K562 (cell line): ENCODE results near the gene TRDN. TPM values are rescaled to one million over a fixed set of nuclear protein-coding genes. Genes with fewer than 3 reads are reported as not detected.
A peak's percentile ranks its signal among the peaks of the same experiment; 100 is the strongest.

ENCODE experiments used
- ATAC-seq: fragments of 200-7000 bp; cut with Tn5 transposase; 3 replicates; pipeline ENCODE4 v1.9.1; 2020; ENCODE audit warnings: moderate library complexity
- BruUV-seq: library from RNA; stranded (reverse); fragments of 400-500 nt; replicated peaks from 2 replicates; lab custom pipeline; 2021; lab: Mats Ljungman, UMichigan
- CTCF ChIA-PET: fragments of 300-600 bp; formaldehyde crosslinking; extraction: SDS; loops from one replicate; lab custom pipeline; 2021; ENCODE audit warnings: low intra/inter-chr PET ratio; lab: Yijun Ruan, JAX
- POLR2A ChIA-PET: fragments of 300-600, 350-650 bp; sonication (Branson Sonifier 250); formaldehyde crosslinking; extraction: SDS; loops from one replicate; lab custom pipeline; 2021; ENCODE audit warnings: antibody characterized with exemption, inconsistent platforms; lab: Yijun Ruan, JAX
- DNase-seq, 4 experiments: peaks; one replicate each; pipeline versions ENCODE4 v3.0.0 to v3.0.0-alpha.2; 2011 to 2018; ENCODE audit warnings: low spot score in 3 of 4, mixed read lengths in 3 of 4; ENCODE audit errors: extremely low read depth in 1 of 4
- FAIRE-seq: peaks from 2 replicates; lab custom pipeline; 2011; peaks lifted over from hg19 to GRCh38; lab: Jason Lieb, UNC
- H2AFZ ChIP-seq: 2 replicates; pipeline ENCODE4 v1.6.0; 2011; ENCODE audit warnings: low read depth, low read length, control low read depth, inconsistent platforms
- H3K27ac ChIP-seq: fragments of 200-600 bp; 3 replicates; pipeline ENCODE4 v1.8.0; 2011; ENCODE audit warnings: low read depth, mild to moderate bottlenecking, control low read depth, inconsistent platforms, low read length, moderate library complexity, mixed read lengths; ENCODE audit errors: extremely low read depth
- H3K27me3 ChIP-seq, 2 experiments: fragments of 300-600 bp in 1 of 2; 2 replicates in 1 of 2; 3 replicates in 1 of 2; pipeline versions ENCODE4 v1.6.0 to v1.8.0; 2011; ENCODE audit warnings: inconsistent platforms in 2 of 2, low read length in 2 of 2, mild to moderate bottlenecking in 1 of 2, mixed read lengths in 1 of 2, moderate library complexity in 1 of 2; ENCODE audit not compliant: control insufficient read depth in 2 of 2, insufficient read depth in 2 of 2
- H3K36me3 ChIP-seq: fragments of 300-600 bp; 3 replicates; pipeline ENCODE4 v1.8.0; 2011; ENCODE audit warnings: mild to moderate bottlenecking, low read length, inconsistent platforms; ENCODE audit not compliant: control insufficient read depth, insufficient read depth
- H3K4me1 ChIP-seq, 2 experiments: fragments of 200-600 bp in 1 of 2; replicated peaks in 1 of 2; 2 replicates in 1 of 2; 3 replicates in 1 of 2; pipeline versions ENCODE4 v1.5.1 to v1.8.0; 2011; ENCODE audit warnings: inconsistent platforms in 2 of 2, low read length in 2 of 2, mild to moderate bottlenecking in 1 of 2, mixed read lengths in 1 of 2, moderate library complexity in 1 of 2; ENCODE audit not compliant: control insufficient read depth in 2 of 2, insufficient read depth in 2 of 2
- H3K4me2 ChIP-seq: 2 replicates; pipeline ENCODE4 v1.6.1; 2011; ENCODE audit warnings: low read length, control low read depth, inconsistent platforms, mixed read lengths; ENCODE audit not compliant: insufficient read depth
- H3K4me3 ChIP-seq: fragments of 200-600 bp; sonication (generic), shearing (Covaris generic); 2 replicates; pipeline ENCODE4 v1.5.1; 2016; ENCODE audit warnings: control low read depth, inconsistent platforms
- H3K79me2 ChIP-seq: fragments of 200-600 bp; 3 replicates; pipeline ENCODE4 v1.8.0; 2011; ENCODE audit warnings: low read length, inconsistent platforms; ENCODE audit not compliant: control insufficient read depth, insufficient read depth
- H3K9ac ChIP-seq, 2 experiments: 2 replicates each; pipeline versions ENCODE4 v1.6.0 to v1.6.1; 2011; ENCODE audit warnings: low read depth in 2 of 2, low read length in 2 of 2, control low read depth in 1 of 2, inconsistent platforms in 1 of 2, mild to moderate bottlenecking in 1 of 2, mixed read lengths in 1 of 2; ENCODE audit not compliant: insufficient read depth in 1 of 2
- H3K9me1 ChIP-seq: one replicate; pipeline ENCODE4 v1.6.0; 2011; ENCODE audit warnings: inconsistent platforms, mild to moderate bottlenecking, low read length, moderate library complexity; ENCODE audit not compliant: control insufficient read depth, insufficient read depth
- H3K9me3 ChIP-seq: replicated peaks from 2 replicates; pipeline ENCODE4 v1.5.1; 2011; ENCODE audit warnings: low read depth, low read length, inconsistent platforms; ENCODE audit not compliant: control insufficient read depth, insufficient read depth
- H4K20me1 ChIP-seq: replicated peaks from 2 replicates; pipeline ENCODE4 v1.6.1; 2011; ENCODE audit warnings: low read length, inconsistent platforms, mixed read lengths; ENCODE audit not compliant: control insufficient read depth, insufficient read depth
- ARID2 ChIP-seq: fragments of 450-650 bp; IDR thresholded peaks from 2 replicates; pipeline ENCODE4 v1.6.1; 2017; ENCODE audit warnings: antibody characterized with exemption, mild to moderate bottlenecking
- ASH1L ChIP-seq: fragments of 450-650 bp; IDR thresholded peaks from 2 replicates; pipeline ENCODE4 v1.6.1; 2018; ENCODE audit warnings: borderline replicate concordance, mild to moderate bottlenecking, low read depth; ENCODE audit not compliant: partially characterized antibody
- HNRNPLL ChIP-seq: fragments of 200-400 bp; formaldehyde crosslinking; IDR thresholded peaks from 2 replicates; pipeline ENCODE4 v1.6.1; 2017; ENCODE audit warnings: low read length, low read depth, mild to moderate bottlenecking; ENCODE audit not compliant: poor library complexity, severe bottlenecking
- ILK ChIP-seq: fragments of 450-650 bp; IDR thresholded peaks from 2 replicates; pipeline ENCODE4 v1.6.1; 2016; ENCODE audit warnings: missing genetic modification characterization, low read depth, mild to moderate bottlenecking, missing compliant biosample characterization, moderate library complexity, borderline replicate concordance
- MAFK ChIP-seq: IDR thresholded peaks from 2 replicates; pipeline ENCODE4 v1.6.1; 2011; ENCODE audit warnings: low read length, improper control_type of control experiment
- MAX ChIP-seq: sonication (generic); formaldehyde crosslinking; IDR thresholded peaks from 2 replicates; pipeline ENCODE4 v1.9.0; 2022; ENCODE audit warnings: mild to moderate bottlenecking, missing genetic modification reagents
- NCOA2 ChIP-seq, 2 experiments: fragments of 450-650 bp; IDR thresholded peaks; 2 replicates each; pipeline ENCODE4 v1.6.1; 2018; ENCODE audit warnings: mild to moderate bottlenecking in 2 of 2, moderate library complexity in 1 of 2; ENCODE audit not compliant: partially characterized antibody in 2 of 2
- NFE2L1 ChIP-seq: fragments of 450-650 bp; IDR thresholded peaks from 2 replicates; pipeline ENCODE4 v1.6.1; 2016; ENCODE audit warnings: missing genetic modification characterization, low read depth, mild to moderate bottlenecking, missing compliant biosample characterization, moderate library complexity, borderline replicate concordance
- PHB2 ChIP-seq: fragments of 450-650 bp; IDR thresholded peaks from 2 replicates; pipeline ENCODE4 v1.6.1; 2017; ENCODE audit warnings: low read depth
- RFX1 ChIP-seq: fragments of 450-650 bp; IDR thresholded peaks from 2 replicates; pipeline ENCODE4 v1.6.1; 2016; ENCODE audit warnings: mild to moderate bottlenecking, moderate library complexity
- SAFB2 ChIP-seq: fragments of 200-400 bp; formaldehyde crosslinking; IDR thresholded peaks from 2 replicates; pipeline ENCODE4 v1.6.1; 2018; ENCODE audit warnings: borderline replicate concordance, low read length, low read depth, moderate library complexity; ENCODE audit not compliant: severe bottlenecking
- SMAD3 ChIP-seq: fragments of 450-650 bp; formaldehyde crosslinking; conservative IDR thresholded peaks from 2 replicates; pipeline ENCODE4 v1.4.0; 2020; ENCODE audit warnings: mild to moderate bottlenecking
- SP1 ChIP-seq: sonication (generic); formaldehyde crosslinking; IDR thresholded peaks from 2 replicates; pipeline ENCODE4 v1.8.1; 2022; ENCODE audit warnings: mild to moderate bottlenecking, missing genetic modification reagents
- TAL1 ChIP-seq: fragments of 450-650 bp; IDR thresholded peaks from 2 replicates; pipeline ENCODE4 v1.6.1; 2016; ENCODE audit warnings: mild to moderate bottlenecking
- TARDBP ChIP-seq: fragments of 450-650 bp; IDR thresholded peaks from 2 replicates; pipeline ENCODE4 v1.6.1; 2016
- ZNF445 ChIP-seq: fragments of 250-450 bp; sonication (Bioruptor Pico); IDR thresholded peaks from 2 replicates; pipeline ENCODE4 v1.4.0; 2020; ENCODE audit warnings: low read depth, mild to moderate bottlenecking, moderate library complexity
- WGBS: fragments of 100-300 bp; shearing (Covaris generic); methylation state at CpG from one replicate; pipeline ENCODE4 v1.1.6; 2016; ENCODE audit warnings: low coverage, mixed read lengths; ENCODE audit not compliant: insufficient coverage; ENCODE audit errors: missing lambda C conversion rate; 5-methylcytosine and 5-hydroxymethylcytosine counted together
- in situ Hi-C: fragments of 300-500 bp; cut with MboI; formaldehyde crosslinking; loops from 4 replicates; pipeline ENCODE4 v1.15.0; 2018; ENCODE audit warnings: inconsistent platforms, mixed read lengths
- intact Hi-C: fragments of 100-400 bp; cut with micrococcal nuclease; formaldehyde crosslinking; loops from 2 replicates; pipeline ENCODE4 v1.14.2; 2022
- polyA plus RNA-seq, 8 experiments: library from polyadenylated mRNA; depleted of rRNA in 4 of 8; stranded (reverse) in 5 of 8; unstranded in 3 of 8; fragments of >200 nt; fragmentation: Nextera tagmentation in 2 of 8; fragmentation: Illumina TruSeq in 1 of 8; extraction: Ambion mirVana in 2 of 8; extraction: Trizol in 1 of 8; gene quantifications; 2 replicates each; pipeline versions ENCODE4 v1.2.1 to v1.2.3, GENCODE V29; 2011 to 2014; ENCODE audit warnings: inconsistent platforms in 1 of 8, missing spikeins in 1 of 8
- total RNA-seq, 7 experiments: library from RNA; depleted of rRNA in 6 of 7; stranded (reverse); fragments of >200 nt in 6 of 7; fragmentation: Illumina TruSeq in 2 of 7; extraction: Trizol in 2 of 7; gene quantifications; 2 replicates each; pipeline versions ENCODE4 v1.2.1 to v1.2.3, GENCODE V29; 2011 to 2021; ENCODE audit warnings: low replicate concordance in 1 of 7

The TRDN gene
- total and polyA plus RNA-seq, 9 of the 15 experiments (the other 6 are each of a cell fraction or from before 2014, with no cell fraction given): 0.05 to 0.50 (median 0.16) TPM

GRCh38 chr6:123467392-123467791 is 169.4 kb downstream of the TRDN start:
- Histone ChIP-seq H3K27ac (no peak overlapping the region), H4K20me1 (no peaks in the 10 kb centered on the region), H3K27me3 (no peaks in the 10 kb centered on the region), H3K9me3 (no peaks in the 10 kb centered on the region), H3K4me2 (no peak overlapping the region), H2AFZ (no peak overlapping the region), H3K79me2 (no peaks in the 10 kb centered on the region), H3K4me1 (no peaks in the 10 kb centered on the region), H3K9ac (no peak overlapping the region), H3K36me3 (no peaks in the 10 kb centered on the region), H3K9me1 (no peaks in the 10 kb centered on the region), H3K4me3 (no peak overlapping the region)
- in situ Hi-C loops (no loop called here), intact Hi-C loops (no loop called here)
- TF ChIP-seq RFX1 (0 out of 2 replicates have a peak, but pooled peaks have one; percentile 24), TAL1 (no peak)
- FAIRE-seq (no peak), ATAC-seq (no peak), DNase-seq (no peak)
- ChIA-PET CTCF (no interaction called here), POLR2A (no interaction called here)
- 0% methylated on average over 2 of the region's 2 CpGs for WGBS
- BruUV-seq: no TSS peak

GRCh38 chr6:123462152-123462551 is 174.6 kb downstream of the TRDN start:
- 3% methylated on average over 2 of the region's 2 CpGs for WGBS
- Histone ChIP-seq H3K4me2 (no peak overlapping the region), H2AFZ (no peak overlapping the region), H3K79me2 (no peaks in the 10 kb centered on the region), H3K36me3 (no peaks in the 10 kb centered on the region)
- POLR2A ChIA-PET: no interaction called here
- no peak for FAIRE-seq
- TF ChIP-seq ARID2: no peak
- no peak for TF ChIP-seq SP1 (CRISPR knock-in tag)
- TF ChIP-seq SMAD3 (CRISPR knock-in tag): no peak
- TF ChIP-seq MAFK: no peak
- no peak for TF ChIP-seq TARDBP
- TF ChIP-seq NFE2L1 (tag): no peak
- TF ChIP-seq ASH1L: no peak
- no peak for TF ChIP-seq SAFB2
- TF ChIP-seq ZNF445 (CRISPR knock-in tag): no peak
- TF ChIP-seq NCOA2 (IDR thresholded peaks at IDR 0.05; ENCODE audit: partially characterized antibody in 2 of 2): no peak
- TF ChIP-seq HNRNPLL: no peak
- TF ChIP-seq PHB2: no peak
- no peak for TF ChIP-seq ILK (tag)
- no peak for TF ChIP-seq MAX
- TF ChIP-seq, all 486 proteins: peak for 0
- H3K9me3 ChIP-seq: no peaks in the 10 kb centered on the region
- no peaks in the 10 kb centered on the region for H4K20me1 ChIP-seq
- no peak overlapping the region for H3K27ac ChIP-seq
- no TSS peak for BruUV-seq
- no peaks in the 10 kb centered on the region for H3K4me1 ChIP-seq
- H3K9me1 ChIP-seq: no peaks in the 10 kb centered on the region
- intact Hi-C loops (no loop called here), in situ Hi-C loops (no loop called here)
- DNase-seq (no peak), ATAC-seq (no peak)
- no peak overlapping the region for H3K9ac ChIP-seq
- no peak overlapping the region for H3K4me3 ChIP-seq
- CTCF ChIA-PET: no interaction called here
- H3K27me3 ChIP-seq: no peaks in the 10 kb centered on the region
